AG04450 (cell line): ENCODE data around the gene TSKS. TPM values are rescaled to one million over a fixed set of nuclear protein-coding genes. Genes with fewer than 3 reads are reported as not detected.

ENCODE experiments used
- CTCF ChIA-PET: fragments of 300-600, 350-600 bp; formaldehyde crosslinking; extraction: SDS; loops from one replicate; lab custom pipeline; 2022; ENCODE audit warnings: antibody characterized with exemption, inconsistent platforms; lab: Charles Lee
- POLR2A ChIA-PET: fragments of 350-600 bp; formaldehyde crosslinking; extraction: SDS; loops from one replicate; lab custom pipeline; 2021; ENCODE audit warnings: antibody characterized with exemption, inconsistent platforms; lab: Yijun Ruan, JAX
- DNase-seq: peaks from one replicate; pipeline ENCODE4 v3.0.0-alpha.2; 2011; ENCODE audit warnings: low read depth, low spot score
- H3K27ac ChIP-seq: one replicate; pipeline ENCODE4 v1.5.1; 2012; ENCODE audit warnings: low read depth, low read length, control low read depth
- H3K27me3 ChIP-seq: one replicate; pipeline ENCODE4 v1.6.0; 2012; ENCODE audit warnings: low read length; ENCODE audit not compliant: control insufficient read depth, insufficient read depth
- H3K4me3 ChIP-seq: 2 replicates; pipeline ENCODE4 v1.5.1; 2011; ENCODE audit warnings: mild to moderate bottlenecking, low read depth, low read length, control low read depth
- H3K9me3 ChIP-seq: 2 replicates; pipeline ENCODE4 v1.5.1; 2012; ENCODE audit warnings: low read length; ENCODE audit not compliant: control insufficient read depth, insufficient read depth
- CTCF ChIP-seq: IDR thresholded peaks from 2 replicates; pipeline ENCODE4 v1.5.1; 2011; ENCODE audit warnings: low read depth, low read length, control low read depth, inconsistent platforms
- polyA plus RNA-seq: library from polyadenylated mRNA; depleted of rRNA; stranded (reverse); fragments of >200 nt; gene quantifications from 2 replicates; pipeline ENCODE4 v1.2.3, GENCODE V29; 2011

The TSKS gene
- polyA plus RNA-seq, 1 experiment = not detected

- H3K9me3 ChIP-seq = no peaks in the 10 kb centered on the region; the same call in 1 of the 2 replicates
- no peak for DNase-seq
- no peak overlapping the region for H3K27ac ChIP-seq
- POLR2A ChIA-PET = interaction anchor here (0.6 kb wide), 1 partner anchor 25 kb away, joined by 3 read pairs; no protein-coding TSS in a partner anchor
- H3K4me3 ChIP-seq = no peak overlapping the region
- H3K27me3 ChIP-seq = no peaks in the 10 kb centered on the region
- no peak for TF ChIP-seq CTCF
- CTCF ChIA-PET = no interaction called here
These were observed 57.2 kb downstream of the TSKS start for GRCh38 chr19:49705919-49706318.

GRCh38 chr19:49704888-49705642 is 58.0 kb downstream of the TSKS start:
- TF ChIP-seq CTCF = no peak
- no peak overlapping the region for H3K4me3 ChIP-seq
- H3K27me3 ChIP-seq = no peaks in the 10 kb centered on the region
- H3K27ac ChIP-seq = no peak overlapping the region
- ChIA-PET POLR2A (interaction anchor here (0.6 kb wide), 1 partner anchor 26 kb away, joined by 3 read pairs; no protein-coding TSS in a partner anchor), CTCF (no interaction called here)
- DNase-seq = no peak
- no peaks in the 10 kb centered on the region; the same call in 1 of the 2 replicates for H3K9me3 ChIP-seq

GRCh38 chr19:49701271-49701786 is 61.8 kb downstream of the TSKS start:
- Histone ChIP-seq H3K9me3 (no peaks in the 10 kb centered on the region), H3K27me3 (no peaks in the 10 kb centered on the region), H3K4me3 (no peak overlapping the region), H3K27ac (no peak overlapping the region)
- DNase-seq = no peak
- no peak for TF ChIP-seq CTCF
- CTCF ChIA-PET = no interaction called here
- POLR2A ChIA-PET = no interaction called here

GRCh38 chr19:49700563-49700962 is 62.5 kb downstream of the TSKS start:
- POLR2A ChIA-PET = no interaction called here
- DNase-seq = no peak

More at GRCh38 chr19:49700563-49700962, 62.5 kb downstream of the TSKS start:
- H3K27ac ChIP-seq = no peak overlapping the region
- H3K27me3 ChIP-seq = no peaks in the 10 kb centered on the region
- CTCF ChIA-PET = interaction anchor here (0.7 kb wide), 1 partner anchor 17 kb away, joined by 4 read pairs; no protein-coding TSS in a partner anchor
- TF ChIP-seq CTCF = no peak
- H3K9me3 ChIP-seq = no peaks in the 10 kb centered on the region
- H3K4me3 ChIP-seq = no peak overlapping the region
